ENCODE results near the gene ACVR2A. TPM values are rescaled to one million over a fixed set of nuclear protein-coding genes. Genes with fewer than 3 reads are reported as not detected.

ACVR2A gene
- total RNA-seq, 1 experiment from 2014 or later, result 15.7 TPM

DNA sequence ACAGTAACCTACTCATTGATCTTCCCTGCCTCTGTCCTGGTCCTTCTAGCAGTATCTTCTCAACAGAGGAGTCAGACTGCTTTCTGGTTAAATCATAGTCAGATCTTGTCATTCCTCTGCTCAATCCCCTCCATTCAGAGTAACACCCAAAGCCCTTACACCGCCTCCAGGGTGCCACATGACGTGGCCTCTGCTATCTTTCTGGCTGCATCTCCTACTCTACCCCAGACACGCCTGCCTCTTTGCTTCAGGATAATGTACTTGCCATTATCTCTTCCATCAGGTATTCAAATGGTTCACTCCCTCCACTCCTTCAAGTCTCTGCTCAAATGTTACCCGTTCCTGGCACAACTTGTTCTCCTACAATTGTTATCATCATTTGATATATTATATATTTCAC lies 36.3 kb upstream of the ACVR2A start:
- no peak for DNase-seq
- Histone ChIP-seq H3K9me3 (no peaks in the 10 kb centered on the region), H3K36me3 (ENCODE audit: control insufficient read depth, insufficient read depth, low read length) (no peaks in the 10 kb centered on the region), H3K4me3 (ENCODE audit: low read depth, low read length) (no peak overlapping the region), H3K27me3 (replicated peaks; ENCODE audit: control insufficient read depth, insufficient read depth, low read length) (no peaks in the 10 kb centered on the region), H3K4me1 (no peaks in the 10 kb centered on the region; the same call in 1 of the 2 replicates)
- TF ChIP-seq, protein P1, sequence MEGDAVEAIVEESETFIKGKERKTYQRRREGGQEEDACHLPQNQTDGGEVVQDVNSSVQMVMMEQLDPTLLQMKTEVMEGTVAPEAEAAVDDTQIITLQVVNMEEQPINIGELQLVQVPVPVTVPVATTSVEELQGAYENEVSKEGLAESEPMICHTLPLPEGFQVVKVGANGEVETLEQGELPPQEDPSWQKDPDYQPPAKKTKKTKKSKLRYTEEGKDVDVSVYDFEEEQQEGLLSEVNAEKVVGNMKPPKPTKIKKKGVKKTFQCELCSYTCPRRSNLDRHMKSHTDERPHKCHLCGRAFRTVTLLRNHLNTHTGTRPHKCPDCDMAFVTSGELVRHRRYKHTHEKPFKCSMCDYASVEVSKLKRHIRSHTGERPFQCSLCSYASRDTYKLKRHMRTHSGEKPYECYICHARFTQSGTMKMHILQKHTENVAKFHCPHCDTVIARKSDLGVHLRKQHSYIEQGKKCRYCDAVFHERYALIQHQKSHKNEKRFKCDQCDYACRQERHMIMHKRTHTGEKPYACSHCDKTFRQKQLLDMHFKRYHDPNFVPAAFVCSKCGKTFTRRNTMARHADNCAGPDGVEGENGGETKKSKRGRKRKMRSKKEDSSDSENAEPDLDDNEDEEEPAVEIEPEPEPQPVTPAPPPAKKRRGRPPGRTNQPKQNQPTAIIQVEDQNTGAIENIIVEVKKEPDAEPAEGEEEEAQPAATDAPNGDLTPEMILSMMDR (IDR thresholded peaks at IDR 0.05; ENCODE audit: insufficient read depth in 1 of 2, low read depth in 1 of 2, low read length in 1 of 2, severe bottlenecking in 1 of 2, unreplicated experiment in 1 of 2), result no peak
- POLR2A ChIA-PET, result no interaction called here
- intact Hi-C loops (cut with micrococcal nuclease; ENCODE audit: unreplicated experiment), result no loop called here
- no TSS peak for BruUV-seq (replicated peaks)
- CTCF ChIA-PET, result interaction anchor here (0.9 kb wide), 1 partner anchor 409 kb away, joined by 3 read pairs; no protein-coding TSS in a partner anchor
- H3K36me3 Mint-ChIP-seq (ENCODE audit: insufficient read depth, unreplicated experiment), result no peaks in the 10 kb centered on the region
- H3K27ac Mint-ChIP-seq (ENCODE audit: unreplicated experiment), result no peak overlapping the region
- H3K27me3 Mint-ChIP-seq (ENCODE audit: insufficient read depth, unreplicated experiment), result no peaks in the 10 kb centered on the region
- H3K4me1 Mint-ChIP-seq (ENCODE audit: low read depth, unreplicated experiment), result no peaks in the 10 kb centered on the region
- no peaks in the 10 kb centered on the region for H3K9me3 Mint-ChIP-seq (ENCODE audit: unreplicated experiment)
- H3K4me3 Mint-ChIP-seq (ENCODE audit: unreplicated experiment), result no peak overlapping the region

DNA sequence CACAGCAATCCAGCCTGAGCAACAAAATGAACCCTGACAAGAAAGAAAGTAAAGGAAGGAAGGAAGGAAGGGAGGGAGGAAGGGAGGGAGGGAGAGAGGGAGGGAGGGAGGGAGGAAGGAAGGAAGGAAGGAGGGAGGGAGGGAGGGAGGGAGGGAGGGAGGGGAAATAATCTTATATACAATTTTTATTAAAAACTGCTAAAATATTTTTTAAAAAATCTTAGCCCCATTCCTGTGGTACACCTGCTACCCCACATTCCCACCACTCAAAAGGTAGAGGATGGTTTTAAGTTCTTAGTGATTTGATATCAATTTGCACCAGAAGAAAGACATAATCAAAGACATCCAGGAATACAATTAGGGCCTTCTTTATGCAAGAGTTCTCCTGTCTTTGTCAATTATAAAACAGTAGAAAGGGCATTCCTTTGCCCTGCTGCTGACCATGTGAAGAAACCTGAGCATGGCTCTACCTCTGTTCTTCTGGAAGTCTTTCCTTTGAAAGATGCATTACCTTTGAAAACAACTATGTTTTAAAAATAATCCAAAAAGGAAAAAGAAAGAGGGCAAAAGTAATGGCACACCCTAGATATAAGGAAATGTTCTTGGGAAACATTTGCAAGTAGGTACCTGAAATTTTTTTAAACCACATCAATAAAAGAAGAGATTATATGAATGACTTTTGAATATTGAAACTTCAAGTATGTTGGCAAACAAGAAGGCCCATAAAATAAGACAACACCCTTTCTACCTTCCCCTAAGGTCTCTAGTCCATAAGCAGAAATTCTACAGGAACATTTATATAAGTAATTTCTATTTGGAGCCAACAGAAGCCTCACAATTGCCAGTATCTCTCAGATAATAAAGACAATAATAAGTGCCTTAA lies 33.7 kb upstream of the ACVR2A start:
- H3K4me3 Mint-ChIP-seq (ENCODE audit: unreplicated experiment), result no peak overlapping the region
- Histone ChIP-seq H3K9me3 (no peaks in the 10 kb centered on the region), H3K27me3 (replicated peaks; ENCODE audit: control insufficient read depth, insufficient read depth, low read length) (no peaks in the 10 kb centered on the region), H3K4me3 (ENCODE audit: low read depth, low read length) (no peak overlapping the region), H3K4me1 (no peaks in the 10 kb centered on the region; the same call in 1 of the 2 replicates), H3K36me3 (ENCODE audit: control insufficient read depth, insufficient read depth, low read length) (no peaks in the 10 kb centered on the region)
- intact Hi-C loops (cut with micrococcal nuclease; ENCODE audit: unreplicated experiment), result no loop called here
- POLR2A ChIA-PET, result no interaction called here
- no peaks in the 10 kb centered on the region for H3K9me3 Mint-ChIP-seq (ENCODE audit: unreplicated experiment)
- TF ChIP-seq, protein P1 (IDR thresholded peaks at IDR 0.05; ENCODE audit: insufficient read depth in 1 of 2, low read depth in 1 of 2, low read length in 1 of 2, severe bottlenecking in 1 of 2, unreplicated experiment in 1 of 2), result no peak
- CTCF ChIA-PET, result no interaction called here
- H3K4me1 Mint-ChIP-seq (ENCODE audit: low read depth, unreplicated experiment), result no peaks in the 10 kb centered on the region
- H3K36me3 Mint-ChIP-seq (ENCODE audit: insufficient read depth, unreplicated experiment), result no peaks in the 10 kb centered on the region
- H3K27me3 Mint-ChIP-seq (ENCODE audit: insufficient read depth, unreplicated experiment), result peaks cover 2% of the 10 kb centered on the region
- no peak overlapping the region for H3K27ac Mint-ChIP-seq (ENCODE audit: unreplicated experiment)
- no peak for DNase-seq
- BruUV-seq (replicated peaks), result no TSS peak

DNA sequence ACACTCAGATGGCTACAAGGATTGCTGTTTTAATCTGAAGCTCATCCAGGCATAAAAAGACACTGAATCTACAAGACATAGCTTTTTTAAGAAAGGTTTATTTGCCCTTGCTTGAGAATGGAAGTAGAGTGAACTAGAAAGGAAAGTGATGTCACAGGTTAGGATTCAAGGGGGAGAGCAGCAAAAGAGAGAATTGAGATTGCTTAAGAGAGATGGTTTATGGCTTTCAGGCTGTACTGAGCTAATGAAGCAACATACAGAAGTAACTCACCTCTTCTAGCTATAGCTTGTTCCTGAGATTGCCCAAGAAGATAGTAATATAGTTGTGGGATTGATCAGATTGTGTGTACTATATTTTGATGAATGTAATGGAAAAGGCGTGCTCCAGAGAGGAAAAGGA lies 26.1 kb upstream of the ACVR2A start:
- no peaks in the 10 kb centered on the region for H3K36me3 ChIP-seq (ENCODE audit: control insufficient read depth, insufficient read depth, low read length)
- TF ChIP-seq, protein P1 (IDR thresholded peaks at IDR 0.05; ENCODE audit: insufficient read depth in 1 of 2, low read depth in 1 of 2, low read length in 1 of 2, severe bottlenecking in 1 of 2, unreplicated experiment in 1 of 2), result no peak
- Mint-ChIP-seq H3K9me3 (ENCODE audit: unreplicated experiment) (no peaks in the 10 kb centered on the region), H3K4me3 (ENCODE audit: unreplicated experiment) (no peak overlapping the region), H3K36me3 (ENCODE audit: insufficient read depth, unreplicated experiment) (no peaks in the 10 kb centered on the region), H3K27ac (ENCODE audit: unreplicated experiment) (no peak overlapping the region), H3K4me1 (ENCODE audit: low read depth, unreplicated experiment) (no peaks in the 10 kb centered on the region), H3K27me3 (ENCODE audit: insufficient read depth, unreplicated experiment) (peaks cover 5% of the 10 kb centered on the region)
- POLR2A ChIA-PET, result no interaction called here
- no TSS peak for BruUV-seq (replicated peaks)
- no peaks in the 10 kb centered on the region for H3K4me1 ChIP-seq
- DNase-seq, result no peak
- H3K27me3 ChIP-seq (replicated peaks; ENCODE audit: control insufficient read depth, insufficient read depth, low read length), result no peaks in the 10 kb centered on the region
- no peak overlapping the region for H3K4me3 ChIP-seq (ENCODE audit: low read depth, low read length)
- H3K9me3 ChIP-seq, result no peaks in the 10 kb centered on the region
- intact Hi-C loops (cut with micrococcal nuclease; ENCODE audit: unreplicated experiment), result no loop called here
- CTCF ChIA-PET, result interaction anchor here (0.6 kb wide), 1 partner anchor 208 kb away, joined by 3 read pairs; no protein-coding TSS in a partner anchor
